ENCODE results near the gene GGT5. TPM values are rescaled to one million over a fixed set of nuclear protein-coding genes. Genes with fewer than 3 reads are reported as not detected.

Gene GGT5
- total and polyA plus RNA-seq, 2 of the 13 experiments (the other 11 are each of a cell fraction or from before 2014, with no cell fraction given), result 0.69 to 3.1 TPM

DNA sequence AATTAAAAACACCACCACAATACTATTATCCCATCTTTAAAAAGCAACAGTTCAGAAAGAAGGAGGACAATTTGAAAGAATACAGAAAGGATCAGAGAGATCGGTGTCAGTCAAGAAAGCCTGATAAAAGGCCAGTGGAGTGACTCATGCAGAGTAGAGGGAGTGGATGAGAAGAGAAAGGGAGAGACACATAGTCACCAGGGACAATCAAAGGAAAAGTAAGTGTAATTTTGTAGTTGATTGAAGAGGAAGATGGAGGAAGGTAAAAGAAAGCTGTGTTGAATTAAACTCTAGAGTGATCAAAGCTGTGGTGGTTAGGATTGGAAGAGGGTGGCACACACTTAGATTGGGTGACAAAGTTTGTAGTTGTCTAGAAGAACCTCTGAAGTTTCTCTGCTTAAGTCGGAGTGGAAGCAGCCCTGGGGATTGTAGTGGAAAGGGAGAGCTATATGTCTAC, 39.9 kb upstream of the GGT5 start:
- no TSS peak for BruUV-seq (replicated peaks)
- CTCF ChIA-PET (ENCODE audit: low intra/inter-chr PET ratio, low total read pairs), result no interaction called here

More for the DNA sequence above, 39.9 kb upstream of the GGT5 start:
- H3K4me3 ChIP-seq (replicated peaks in 1 of 3; ENCODE audit: insufficient read depth in 1 of 3, low read depth in 2 of 3, low read length in 3 of 3), result no peak overlapping the region
- H3K4me2 ChIP-seq (ENCODE audit: low read depth, low read length), result no peak overlapping the region
- no peaks in the 10 kb centered on the region for H3K9me3 ChIP-seq (ENCODE audit: low read length)
- no peaks in the 10 kb centered on the region; a peak in 1 of 5 replicates for H3K36me3 ChIP-seq (replicated peaks in 1 of 2; ENCODE audit: control insufficient read depth in 1 of 2, insufficient read depth in 2 of 2, low read length in 2 of 2)
- peaks cover 36% of the 10 kb centered on the region for H3K4me1 ChIP-seq (ENCODE audit: insufficient read depth, low read length)
- TF ChIP-seq ZMYM2 (CRISPR knock-in tag; IDR thresholded peaks at IDR 0.05) (no peak), KDM2A (CRISPR knock-in tag; IDR thresholded peaks at IDR 0.05; ENCODE audit: borderline replicate concordance, low read depth) (no peak), KMT2B (CRISPR knock-in tag; IDR thresholded peaks at IDR 0.05) (no peak), ZKSCAN5 (CRISPR knock-in tag; IDR thresholded peaks at IDR 0.05) (no peak)
- TF ChIP-seq, protein P1, sequence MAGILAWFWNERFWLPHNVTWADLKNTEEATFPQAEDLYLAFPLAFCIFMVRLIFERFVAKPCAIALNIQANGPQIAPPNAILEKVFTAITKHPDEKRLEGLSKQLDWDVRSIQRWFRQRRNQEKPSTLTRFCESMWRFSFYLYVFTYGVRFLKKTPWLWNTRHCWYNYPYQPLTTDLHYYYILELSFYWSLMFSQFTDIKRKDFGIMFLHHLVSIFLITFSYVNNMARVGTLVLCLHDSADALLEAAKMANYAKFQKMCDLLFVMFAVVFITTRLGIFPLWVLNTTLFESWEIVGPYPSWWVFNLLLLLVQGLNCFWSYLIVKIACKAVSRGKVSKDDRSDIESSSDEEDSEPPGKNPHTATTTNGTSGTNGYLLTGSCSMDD (CRISPR knock-in tag; IDR thresholded peaks at IDR 0.05), result no peak
- TF ChIP-seq, protein P2, sequence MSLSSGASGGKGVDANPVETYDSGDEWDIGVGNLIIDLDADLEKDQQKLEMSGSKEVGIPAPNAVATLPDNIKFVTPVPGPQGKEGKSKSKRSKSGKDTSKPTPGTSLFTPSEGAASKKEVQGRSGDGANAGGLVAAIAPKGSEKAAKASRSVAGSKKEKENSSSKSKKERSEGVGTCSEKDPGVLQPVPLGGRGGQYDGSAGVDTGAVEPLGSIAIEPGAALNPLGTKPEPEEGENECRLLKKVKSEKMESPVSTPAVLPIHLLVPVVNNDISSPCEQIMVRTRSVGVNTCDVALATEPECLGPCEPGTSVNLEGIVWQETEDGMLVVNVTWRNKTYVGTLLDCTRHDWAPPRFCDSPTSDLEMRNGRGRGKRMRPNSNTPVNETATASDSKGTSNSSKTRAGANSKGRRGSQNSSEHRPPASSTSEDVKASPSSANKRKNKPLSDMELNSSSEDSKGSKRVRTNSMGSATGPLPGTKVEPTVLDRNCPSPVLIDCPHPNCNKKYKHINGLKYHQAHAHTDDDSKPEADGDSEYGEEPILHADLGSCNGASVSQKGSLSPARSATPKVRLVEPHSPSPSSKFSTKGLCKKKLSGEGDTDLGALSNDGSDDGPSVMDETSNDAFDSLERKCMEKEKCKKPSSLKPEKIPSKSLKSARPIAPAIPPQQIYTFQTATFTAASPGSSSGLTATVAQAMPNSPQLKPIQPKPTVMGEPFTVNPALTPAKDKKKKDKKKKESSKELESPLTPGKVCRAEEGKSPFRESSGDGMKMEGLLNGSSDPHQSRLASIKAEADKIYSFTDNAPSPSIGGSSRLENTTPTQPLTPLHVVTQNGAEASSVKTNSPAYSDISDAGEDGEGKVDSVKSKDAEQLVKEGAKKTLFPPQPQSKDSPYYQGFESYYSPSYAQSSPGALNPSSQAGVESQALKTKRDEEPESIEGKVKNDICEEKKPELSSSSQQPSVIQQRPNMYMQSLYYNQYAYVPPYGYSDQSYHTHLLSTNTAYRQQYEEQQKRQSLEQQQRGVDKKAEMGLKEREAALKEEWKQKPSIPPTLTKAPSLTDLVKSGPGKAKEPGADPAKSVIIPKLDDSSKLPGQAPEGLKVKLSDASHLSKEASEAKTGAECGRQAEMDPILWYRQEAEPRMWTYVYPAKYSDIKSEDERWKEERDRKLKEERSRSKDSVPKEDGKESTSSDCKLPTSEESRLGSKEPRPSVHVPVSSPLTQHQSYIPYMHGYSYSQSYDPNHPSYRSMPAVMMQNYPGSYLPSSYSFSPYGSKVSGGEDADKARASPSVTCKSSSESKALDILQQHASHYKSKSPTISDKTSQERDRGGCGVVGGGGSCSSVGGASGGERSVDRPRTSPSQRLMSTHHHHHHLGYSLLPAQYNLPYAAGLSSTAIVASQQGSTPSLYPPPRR (CRISPR knock-in tag; IDR thresholded peaks at IDR 0.05; ENCODE audit: borderline replicate concordance), result no peak
- TF ChIP-seq, protein P3, sequence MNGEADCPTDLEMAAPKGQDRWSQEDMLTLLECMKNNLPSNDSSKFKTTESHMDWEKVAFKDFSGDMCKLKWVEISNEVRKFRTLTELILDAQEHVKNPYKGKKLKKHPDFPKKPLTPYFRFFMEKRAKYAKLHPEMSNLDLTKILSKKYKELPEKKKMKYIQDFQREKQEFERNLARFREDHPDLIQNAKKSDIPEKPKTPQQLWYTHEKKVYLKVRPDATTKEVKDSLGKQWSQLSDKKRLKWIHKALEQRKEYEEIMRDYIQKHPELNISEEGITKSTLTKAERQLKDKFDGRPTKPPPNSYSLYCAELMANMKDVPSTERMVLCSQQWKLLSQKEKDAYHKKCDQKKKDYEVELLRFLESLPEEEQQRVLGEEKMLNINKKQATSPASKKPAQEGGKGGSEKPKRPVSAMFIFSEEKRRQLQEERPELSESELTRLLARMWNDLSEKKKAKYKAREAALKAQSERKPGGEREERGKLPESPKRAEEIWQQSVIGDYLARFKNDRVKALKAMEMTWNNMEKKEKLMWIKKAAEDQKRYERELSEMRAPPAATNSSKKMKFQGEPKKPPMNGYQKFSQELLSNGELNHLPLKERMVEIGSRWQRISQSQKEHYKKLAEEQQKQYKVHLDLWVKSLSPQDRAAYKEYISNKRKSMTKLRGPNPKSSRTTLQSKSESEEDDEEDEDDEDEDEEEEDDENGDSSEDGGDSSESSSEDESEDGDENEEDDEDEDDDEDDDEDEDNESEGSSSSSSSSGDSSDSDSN (CRISPR knock-in tag; IDR thresholded peaks at IDR 0.05), result no peak
- H3K27me3 ChIP-seq (ENCODE audit: control insufficient read depth in 1 of 2, insufficient read depth in 2 of 2, low read length in 2 of 2), result no peaks in the 10 kb centered on the region
- no peak; the same call in 2 of the 3 replicates for ATAC-seq
- no peak overlapping the region for H2AFZ ChIP-seq (ENCODE audit: low read length)
- FAIRE-seq, result no peak
- no peak overlapping the region for H3K9ac ChIP-seq (ENCODE audit: insufficient read depth, low read depth, low read length)
- H3K79me2 ChIP-seq (ENCODE audit: insufficient read depth, low read length), result peaks cover 74% of the 10 kb centered on the region
- POLR2A ChIA-PET, result no interaction called here
- intact Hi-C loops (cut with micrococcal nuclease; ENCODE audit: unreplicated experiment), result no loop called here
- WGBS (ENCODE audit: low lambda C conversion rate), result 91% methylated on average over 2 of the region's 2 CpGs
- H3K27ac ChIP-seq (ENCODE audit: extremely low read length, insufficient read depth, low read length), result no peak overlapping the region
- DNase-seq (ENCODE audit: low spot score), result no peak
- no peaks in the 10 kb centered on the region for H4K20me1 ChIP-seq (ENCODE audit: insufficient read depth, low read length)
- in situ Hi-C loops (cut with HindIII; ENCODE audit: extremely low pct_ligation_motif_present, low pct_unique_long_range_greater_than_20kb), result no loop called here

All from HepG2 (cell line).